ENCODE data around the gene TMEM88.

DNA sequence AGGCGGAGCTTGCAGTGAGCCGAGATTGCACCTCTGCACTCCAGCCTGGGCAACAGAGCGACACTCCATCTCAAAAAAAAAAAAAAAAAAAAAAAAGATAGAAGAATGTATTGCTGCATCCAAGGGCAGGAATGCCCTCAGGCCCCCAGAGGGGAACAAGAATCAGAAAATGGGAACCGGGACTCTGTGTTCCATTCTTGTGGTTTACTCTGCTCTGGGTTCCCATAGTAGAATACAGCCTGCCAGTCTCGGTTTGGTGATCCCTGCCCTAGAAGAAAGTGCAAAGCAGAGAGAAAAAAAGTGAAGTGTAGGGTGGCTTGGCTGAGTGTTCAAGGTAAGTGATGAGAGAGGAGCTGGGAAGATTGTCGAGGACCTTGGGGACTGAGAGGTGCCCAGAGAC is 48.3 kb upstream of the TMEM88 start:
- TF ChIP-seq, protein P1, sequence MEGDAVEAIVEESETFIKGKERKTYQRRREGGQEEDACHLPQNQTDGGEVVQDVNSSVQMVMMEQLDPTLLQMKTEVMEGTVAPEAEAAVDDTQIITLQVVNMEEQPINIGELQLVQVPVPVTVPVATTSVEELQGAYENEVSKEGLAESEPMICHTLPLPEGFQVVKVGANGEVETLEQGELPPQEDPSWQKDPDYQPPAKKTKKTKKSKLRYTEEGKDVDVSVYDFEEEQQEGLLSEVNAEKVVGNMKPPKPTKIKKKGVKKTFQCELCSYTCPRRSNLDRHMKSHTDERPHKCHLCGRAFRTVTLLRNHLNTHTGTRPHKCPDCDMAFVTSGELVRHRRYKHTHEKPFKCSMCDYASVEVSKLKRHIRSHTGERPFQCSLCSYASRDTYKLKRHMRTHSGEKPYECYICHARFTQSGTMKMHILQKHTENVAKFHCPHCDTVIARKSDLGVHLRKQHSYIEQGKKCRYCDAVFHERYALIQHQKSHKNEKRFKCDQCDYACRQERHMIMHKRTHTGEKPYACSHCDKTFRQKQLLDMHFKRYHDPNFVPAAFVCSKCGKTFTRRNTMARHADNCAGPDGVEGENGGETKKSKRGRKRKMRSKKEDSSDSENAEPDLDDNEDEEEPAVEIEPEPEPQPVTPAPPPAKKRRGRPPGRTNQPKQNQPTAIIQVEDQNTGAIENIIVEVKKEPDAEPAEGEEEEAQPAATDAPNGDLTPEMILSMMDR (conservative IDR thresholded peaks at IDR 0.05; ENCODE audit: low read length): no peak
- TF ChIP-seq EZH2phosphoT487 (IDR thresholded peaks at IDR 0.05; ENCODE audit: borderline replicate concordance, low read depth, low read length): no peak
